GM18511 (cell line): ENCODE results near the gene ISCU.
A peak's percentile ranks its signal among the peaks of the same experiment; 100 is the strongest.
"Not testable (repeated sequence)": the region's sequence is repeated elsewhere in the genome, so short reads cannot be mapped to it uniquely, and the experiment has no call there.

Experiments used
- ATAC-seq: cut with Tn5 transposase; IDR thresholded peaks from one replicate; pipeline ENCODE4 v1.9.1; 2021; ENCODE audit warnings: mild to moderate bottlenecking, moderate library complexity; ENCODE audit not compliant: unreplicated experiment

Gene ISCU

DNA sequence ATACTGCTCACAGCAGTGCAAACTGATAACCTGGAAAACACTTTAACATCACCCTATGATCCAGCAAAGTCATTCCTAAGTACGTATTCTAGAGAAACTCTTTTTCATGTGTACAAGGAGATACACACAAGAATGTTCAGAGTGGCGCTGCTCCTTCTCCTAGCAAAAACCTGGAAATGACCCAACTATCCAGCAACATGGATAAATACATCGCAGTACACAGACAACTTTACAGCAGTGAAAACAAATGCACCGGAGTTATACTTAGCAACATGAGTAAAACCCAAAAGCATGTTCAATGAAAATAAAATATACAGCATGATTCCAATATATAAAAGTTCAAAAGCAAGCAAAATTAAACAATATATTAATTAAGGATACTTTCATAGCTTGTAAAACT lies 20.1 kb upstream of the ISCU start:
- ATAC-seq = no peak

DNA sequence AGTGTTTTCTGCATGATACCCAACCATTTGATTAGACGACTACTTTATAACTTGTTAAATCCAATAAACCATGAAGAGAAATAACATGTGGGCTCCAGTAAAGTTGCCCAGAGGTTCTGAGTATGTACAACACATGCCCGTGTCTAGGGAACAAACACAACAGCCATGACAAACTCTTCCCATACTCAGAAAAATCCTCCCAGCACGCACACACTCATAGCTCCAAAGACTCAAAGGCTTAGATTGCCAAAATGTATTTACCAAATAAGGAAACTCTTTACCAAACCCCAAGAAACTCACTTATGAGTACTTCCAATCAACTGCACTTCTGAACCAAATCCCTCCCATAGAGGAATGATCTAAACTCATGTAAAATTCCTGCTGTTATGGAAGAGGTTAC lies 18.7 kb upstream of the ISCU start:
- no peak for ATAC-seq

- no peak for ATAC-seq
These were observed 14.7 kb upstream of the ISCU start for GRCh38 chr12:108547686-108548085.

GRCh38 chr12:108548954-108549521 lies 13.4 kb upstream of the ISCU start:
- ATAC-seq = no peak

GRCh38 chr12:108551535-108551934 lies 10.9 kb upstream of the ISCU start:
- no peak for ATAC-seq

DNA sequence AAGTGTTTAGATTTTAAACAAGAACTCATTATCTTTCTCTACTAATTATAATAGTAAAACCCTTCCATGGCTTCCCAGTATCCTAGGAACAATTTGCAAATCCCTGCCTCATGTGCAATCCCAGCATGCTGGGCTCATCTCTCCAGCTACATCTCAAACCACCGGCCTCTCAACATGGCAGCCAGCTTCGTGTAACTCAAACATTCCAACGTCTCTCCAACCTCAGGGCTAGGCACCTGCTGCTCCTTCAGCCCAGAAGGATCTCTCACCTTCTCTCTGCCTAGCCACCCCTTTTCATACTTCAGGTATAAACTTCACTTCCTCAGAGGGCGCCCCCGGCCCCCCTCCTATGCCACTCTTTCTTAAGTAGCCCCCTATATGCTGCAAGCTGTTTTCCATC lies 8.6 kb upstream of the ISCU start:
- no peak for ATAC-seq

DNA sequence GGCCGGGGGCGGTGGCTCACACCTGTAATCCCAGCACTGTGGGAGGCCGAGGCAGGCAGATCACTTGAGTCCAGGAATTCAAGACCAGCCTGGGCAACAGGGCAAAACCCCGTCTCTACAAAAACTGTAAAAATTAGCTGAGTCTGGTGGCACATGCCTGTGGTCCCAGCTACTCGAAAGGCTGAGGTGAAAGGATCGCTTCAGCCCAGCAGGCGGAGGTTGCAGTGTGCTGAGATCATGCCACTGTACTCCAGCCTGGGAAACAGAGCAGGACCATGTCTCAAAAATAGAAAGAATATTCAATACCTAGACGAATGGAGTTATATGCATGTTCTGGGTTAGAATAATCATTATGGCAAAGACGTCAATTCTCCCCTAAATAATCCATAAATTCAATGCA lies 7.0 kb upstream of the ISCU start:
- not testable (repeated sequence) for ATAC-seq

DNA sequence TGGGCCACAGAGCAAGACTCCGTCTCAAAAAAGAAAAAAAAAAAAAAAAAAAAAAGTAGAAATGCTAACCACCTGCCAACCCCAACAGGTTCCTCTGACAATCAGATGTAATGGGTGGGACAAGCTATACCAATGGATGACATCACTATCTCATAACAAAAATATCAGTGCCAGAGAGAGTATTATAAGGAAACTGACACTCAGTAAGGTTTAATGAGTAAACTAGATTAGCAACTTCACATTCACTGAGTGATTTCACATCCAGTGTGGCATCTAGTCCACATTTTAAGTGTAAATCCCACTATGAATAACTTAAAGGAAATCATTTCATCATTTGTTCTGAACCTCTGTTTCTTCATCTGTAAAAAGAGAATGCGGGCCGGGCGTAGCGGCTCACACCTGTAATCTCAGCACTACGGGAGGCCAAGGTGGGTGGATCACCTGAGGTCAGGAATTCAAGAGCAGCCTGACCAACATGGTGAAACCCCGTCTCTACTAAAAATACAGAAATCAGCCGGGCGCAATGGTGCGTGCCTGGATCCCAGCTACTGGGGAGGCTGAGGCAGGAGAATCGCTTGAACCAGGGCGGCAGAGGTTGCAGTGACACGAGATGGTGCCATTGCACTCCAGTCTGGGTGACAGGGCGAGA lies 3.3 kb upstream of the ISCU start:
- ATAC-seq = no peak

GRCh38 chr12:108559748-108560147 lies 2.6 kb upstream of the ISCU start:
- no peak for ATAC-seq

GRCh38 chr12:108560321-108560721 lies 2.1 kb upstream of the ISCU start:
- ATAC-seq = no peak

DNA sequence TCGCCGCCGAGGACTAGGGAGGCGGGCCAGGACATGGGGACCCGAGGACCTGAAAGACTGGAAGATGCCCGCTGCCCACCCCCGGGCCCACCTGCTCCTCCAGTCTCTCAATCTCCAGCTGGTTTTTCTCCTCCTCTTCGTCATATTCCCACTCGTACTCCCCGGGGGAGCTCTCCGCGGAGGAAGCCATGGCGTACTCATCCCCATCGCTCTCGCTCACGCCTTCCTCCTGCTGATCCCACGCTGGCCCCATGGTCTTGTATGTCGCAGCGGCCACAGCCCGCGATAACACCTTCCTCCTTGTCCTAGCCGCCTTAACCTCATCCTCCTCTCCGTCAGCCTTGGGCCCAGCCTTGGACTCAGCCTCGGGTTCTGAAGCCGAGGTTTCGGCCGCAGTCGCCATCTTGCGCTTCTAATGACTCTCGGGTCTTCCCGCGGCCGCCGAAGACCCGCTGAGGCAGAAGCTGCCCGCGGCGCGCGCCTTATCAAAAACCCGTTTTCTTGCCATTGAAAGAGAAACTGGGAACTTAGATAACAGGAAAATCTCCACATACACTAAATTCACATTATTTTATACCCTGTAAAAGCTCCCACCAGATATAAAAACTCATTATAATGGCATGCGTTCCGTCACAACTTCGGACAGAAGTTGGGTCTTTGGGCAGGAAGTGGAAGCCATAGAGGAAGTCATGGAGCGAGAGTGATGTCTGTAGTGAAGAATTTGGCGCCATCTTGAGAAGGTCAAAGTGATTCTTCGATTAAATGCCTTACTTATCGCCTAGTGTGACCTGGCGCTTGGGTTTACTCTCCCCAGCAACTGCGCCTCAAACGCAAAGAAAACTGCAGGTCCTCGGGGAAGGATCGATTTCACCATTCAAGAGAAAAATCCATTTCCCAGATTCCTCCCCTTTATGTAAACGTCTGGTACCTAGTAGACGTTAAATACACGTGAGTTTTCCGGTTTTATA lies 1.4 kb upstream of the ISCU start, which contains the start of gene SART3:
Gene SART3 (minus strand): TSS at position 422 of the 968 bp plus-strand sequence. CDS start 19 bp downstream, at position 403.
- peak; percentile 42 for ATAC-seq

DNA sequence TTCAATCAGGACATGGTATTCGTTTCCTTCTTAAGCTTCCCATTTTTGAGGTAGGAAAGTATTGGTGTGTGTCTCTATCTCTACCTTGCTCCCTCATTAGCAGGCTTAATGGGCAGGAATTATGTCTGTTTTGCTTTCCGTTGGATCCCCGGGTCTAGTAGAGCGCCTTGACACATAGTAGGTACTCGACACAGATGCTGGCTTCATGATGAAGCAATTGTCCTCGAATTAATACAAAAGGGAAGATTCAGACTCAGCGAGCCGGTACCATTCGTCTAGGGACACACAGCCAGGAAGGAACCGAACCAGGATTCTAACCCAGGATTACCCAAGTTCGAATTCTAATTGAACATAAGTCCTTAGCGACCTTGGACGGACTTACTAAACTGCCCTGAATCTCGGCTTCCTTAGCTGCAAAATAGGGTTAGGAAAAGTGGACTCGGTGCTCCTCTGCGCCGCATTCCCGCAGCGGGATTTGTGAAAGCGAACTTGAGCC lies 496 bp upstream of the ISCU start:
- ATAC-seq = no peak

- ATAC-seq = no peak
These were observed 874 bp downstream of the ISCU start for GRCh38 chr12:108563136-108563803.

GRCh38 chr12:108563804-108564151 lies 1.4 kb downstream of the ISCU start:
- no peak for ATAC-seq

GRCh38 chr12:108564724-108565123 lies 2.3 kb downstream of the ISCU start:
- no peak for ATAC-seq

- no peak for ATAC-seq
These were observed 2.8 kb downstream of the ISCU start for GRCh38 chr12:108565146-108565545.

DNA sequence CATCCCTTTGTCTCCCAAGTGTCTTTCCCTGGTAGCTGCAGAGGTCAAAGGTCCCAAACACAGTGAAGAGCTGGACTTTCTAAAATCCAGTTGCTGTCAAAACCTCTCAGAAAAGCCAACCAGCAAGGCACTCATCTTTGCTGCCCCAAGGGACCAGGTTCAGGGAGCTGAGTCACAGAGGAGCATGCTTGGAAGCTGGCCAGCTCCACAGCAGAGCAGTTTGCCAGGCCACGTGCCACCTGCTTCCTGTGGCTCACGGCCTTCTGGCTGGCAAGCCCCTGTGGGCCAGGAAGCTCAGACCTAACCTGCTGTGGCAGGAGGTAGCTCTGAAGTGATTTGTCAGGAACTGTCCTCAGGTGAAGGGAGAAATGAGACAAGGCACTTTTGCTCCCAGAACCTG lies 3.6 kb downstream of the ISCU start:
- no peak for ATAC-seq

DNA sequence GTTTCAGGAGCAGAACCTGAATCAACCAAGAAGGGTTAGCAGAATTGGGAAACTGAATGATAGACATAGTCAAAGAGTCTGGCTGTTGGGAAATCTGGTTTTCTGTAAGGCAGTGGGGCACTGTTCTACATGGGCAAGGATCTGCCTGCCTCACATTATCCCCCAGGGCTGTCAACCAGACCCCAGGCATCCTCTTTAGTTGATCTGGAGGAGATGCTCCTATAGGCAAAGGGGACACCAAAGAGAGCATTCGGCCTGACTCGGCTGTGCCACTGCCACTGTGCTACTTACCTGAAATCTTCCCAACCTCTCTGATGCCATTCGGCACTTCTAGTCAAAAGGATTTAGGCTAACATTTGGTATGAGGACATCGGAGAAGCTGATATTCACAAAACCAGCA lies 4.1 kb downstream of the ISCU start:
- ATAC-seq = no peak

GRCh38 chr12:108567406-108568337 lies 5.3 kb downstream of the ISCU start:
- no peak for ATAC-seq
